Measurements from ENCODE around the gene ARHGDIA.

ARHGDIA gene

GRCh38 chr17:81905993-81906392 lies 34.9 kb upstream of the ARHGDIA start:
- DNase-seq = no peak

- no peak for DNase-seq
Measured at GRCh38 chr17:81905424-81905875, 34.3 kb upstream of the ARHGDIA start.

- DNase-seq = no peak
Measured at GRCh38 chr17:81904600-81905423, 33.7 kb upstream of the ARHGDIA start.

GRCh38 chr17:81903896-81904599 lies 32.9 kb upstream of the ARHGDIA start:
- no peak for DNase-seq

- no peak for DNase-seq
Measured at GRCh38 chr17:81903415-81903831, 32.3 kb upstream of the ARHGDIA start.

GRCh38 chr17:81902653-81903414 lies 31.7 kb upstream of the ARHGDIA start:
- DNase-seq = no peak

- no peak for DNase-seq
Measured at GRCh38 chr17:81902023-81902652, 31.0 kb upstream of the ARHGDIA start, which contains the start of gene NPB. Gene NPB (plus strand): TSS chr17:81902238. CDS start chr17:81902278, 40 bp downstream.

GRCh38 chr17:81901167-81902022 lies 30.3 kb upstream of the ARHGDIA start:
- DNase-seq = no peak

GRCh38 chr17:81900181-81900820 lies 29.2 kb upstream of the ARHGDIA start:
- no peak for DNase-seq

GRCh38 chr17:81899514-81900166 lies 28.5 kb upstream of the ARHGDIA start:
- DNase-seq = no peak

GRCh38 chr17:81898885-81899284 lies 27.7 kb upstream of the ARHGDIA start:
- no peak for DNase-seq

- no peak for DNase-seq
Measured at GRCh38 chr17:81898029-81898866, 27.1 kb upstream of the ARHGDIA start.

- DNase-seq = no peak
Measured at GRCh38 chr17:81895400-81895799, 24.3 kb upstream of the ARHGDIA start.

- DNase-seq = no peak
Measured at GRCh38 chr17:81891303-81891552, 20.1 kb upstream of the ARHGDIA start.

- no peak for DNase-seq
Measured at GRCh38 chr17:81890447-81891302, 19.5 kb upstream of the ARHGDIA start.

GRCh38 chr17:81889602-81890001 lies 18.5 kb upstream of the ARHGDIA start:
- DNase-seq = no peak

- DNase-seq = no peak
Measured at GRCh38 chr17:81888988-81889595, 18.0 kb upstream of the ARHGDIA start.
